ENCODE measurements around the gene GHRHR.

DNA sequence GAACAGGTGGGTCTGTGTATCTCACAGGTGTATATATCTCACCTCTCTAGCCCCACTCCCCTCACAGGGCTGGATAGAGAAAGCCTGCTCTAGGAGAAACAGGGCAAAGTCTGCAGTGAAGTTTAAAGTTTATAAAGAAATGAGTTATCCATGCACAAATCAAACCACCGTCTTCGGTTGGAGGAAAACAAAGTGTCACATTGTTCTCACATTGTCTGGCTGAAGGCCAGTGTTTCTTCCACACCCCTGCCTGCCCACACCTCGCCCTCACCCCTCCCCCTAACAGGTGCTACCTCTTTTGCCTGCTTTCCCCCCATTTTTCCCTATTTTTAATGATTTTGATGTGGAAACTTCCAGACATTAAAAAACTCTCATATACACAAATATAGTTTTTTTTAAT is 26.3 kb upstream of the GHRHR start:
- TF ChIP-seq, protein P1, sequence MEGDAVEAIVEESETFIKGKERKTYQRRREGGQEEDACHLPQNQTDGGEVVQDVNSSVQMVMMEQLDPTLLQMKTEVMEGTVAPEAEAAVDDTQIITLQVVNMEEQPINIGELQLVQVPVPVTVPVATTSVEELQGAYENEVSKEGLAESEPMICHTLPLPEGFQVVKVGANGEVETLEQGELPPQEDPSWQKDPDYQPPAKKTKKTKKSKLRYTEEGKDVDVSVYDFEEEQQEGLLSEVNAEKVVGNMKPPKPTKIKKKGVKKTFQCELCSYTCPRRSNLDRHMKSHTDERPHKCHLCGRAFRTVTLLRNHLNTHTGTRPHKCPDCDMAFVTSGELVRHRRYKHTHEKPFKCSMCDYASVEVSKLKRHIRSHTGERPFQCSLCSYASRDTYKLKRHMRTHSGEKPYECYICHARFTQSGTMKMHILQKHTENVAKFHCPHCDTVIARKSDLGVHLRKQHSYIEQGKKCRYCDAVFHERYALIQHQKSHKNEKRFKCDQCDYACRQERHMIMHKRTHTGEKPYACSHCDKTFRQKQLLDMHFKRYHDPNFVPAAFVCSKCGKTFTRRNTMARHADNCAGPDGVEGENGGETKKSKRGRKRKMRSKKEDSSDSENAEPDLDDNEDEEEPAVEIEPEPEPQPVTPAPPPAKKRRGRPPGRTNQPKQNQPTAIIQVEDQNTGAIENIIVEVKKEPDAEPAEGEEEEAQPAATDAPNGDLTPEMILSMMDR (IDR thresholded peaks at IDR 0.05; ENCODE audit: poor library complexity), result no peak
- TF ChIP-seq EZH2 (IDR thresholded peaks at IDR 0.05; ENCODE audit: borderline replicate concordance), result no peak

Data from hepatocyte (in vitro differentiated cells).